Measurements from ENCODE around the gene CACUL1. TPM values are rescaled to one million over a fixed set of nuclear protein-coding genes. Genes with fewer than 3 reads are reported as not detected.

CACUL1 gene
- total RNA-seq, 4 donors from 2014 or later: 20.8 to 33.7 (median 28.2) TPM

- WGBS, 2 donors: 85 to 93% methylated on average over 3 of the region's 3 CpGs
- no peak for DNase-seq (ENCODE audit: low spot score in 2 of 2)
- no peak for TF ChIP-seq POLR2A (IDR thresholded peaks at IDR 0.05)
- no peak for TF ChIP-seq CTCF (IDR thresholded peaks at IDR 0.05)
- intact Hi-C loops (cut with DNase I; ENCODE audit: low total_unique reads): no loop called here
- no peak overlapping the region for H3K4me3 ChIP-seq (ENCODE audit: low read depth, poor library complexity, severe bottlenecking)
Observed at GRCh38 chr10:118714366-118714765, 40.4 kb downstream of the CACUL1 start.

DNA sequence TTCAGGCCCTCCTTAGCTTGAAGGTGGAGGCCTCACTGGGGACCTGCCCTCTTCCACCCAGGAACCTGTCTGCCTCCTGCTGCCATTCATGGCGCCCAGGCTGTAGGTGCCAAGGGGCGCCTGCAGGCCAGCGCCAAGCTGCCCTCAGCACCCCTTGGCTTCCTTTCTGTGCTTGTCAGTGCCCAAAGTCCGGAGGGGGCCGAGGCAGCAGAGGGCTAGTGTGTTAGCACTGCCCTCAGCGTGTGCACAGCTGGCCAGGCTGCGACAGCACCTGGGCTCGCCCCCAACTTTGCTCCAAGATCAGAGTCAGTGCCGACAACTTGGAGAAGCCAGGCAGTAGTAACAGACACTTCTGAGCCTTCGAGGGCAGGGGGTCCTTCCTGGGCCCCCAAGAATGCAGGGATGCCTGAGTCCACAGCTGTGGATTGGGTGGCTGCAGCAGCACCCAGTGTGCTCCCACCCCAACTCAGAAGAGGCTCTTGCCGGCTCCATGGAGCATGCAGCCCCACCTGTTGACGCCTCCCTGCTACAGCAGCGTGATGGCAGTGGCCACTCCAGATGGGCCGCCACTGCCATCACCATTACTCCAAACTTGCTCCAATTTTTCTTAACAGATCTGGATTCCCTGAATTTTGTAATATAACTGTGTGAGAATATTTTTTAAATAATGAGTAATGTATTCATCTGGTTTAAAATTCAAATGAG is 41.7 kb downstream of the CACUL1 start:
- H3K4me3 ChIP-seq (ENCODE audit: low read depth, poor library complexity, severe bottlenecking): no peak overlapping the region
- DNase-seq (ENCODE audit: low spot score in 2 of 2): no peak
- TF ChIP-seq CTCF (IDR thresholded peaks at IDR 0.05) (no peak), POLR2A (IDR thresholded peaks at IDR 0.05) (no peak)
- intact Hi-C loops (cut with DNase I; ENCODE audit: low total_unique reads): no loop called here
- 97 to 98% methylated on average over 13 to 14 of the region's 14 CpGs for WGBS, 2 donors

- intact Hi-C loops (cut with DNase I; ENCODE audit: low total_unique reads): no loop called here
- 63 to 70% methylated on average over 7 of the region's 7 CpGs for WGBS, 2 donors
- H3K4me3 ChIP-seq (ENCODE audit: low read depth, poor library complexity, severe bottlenecking): no peak overlapping the region
- DNase-seq (ENCODE audit: low spot score in 2 of 2): no peak
- TF ChIP-seq POLR2A (IDR thresholded peaks at IDR 0.05) (no peak), CTCF (IDR thresholded peaks at IDR 0.05) (no peak)
Observed at GRCh38 chr10:118712080-118712479, 42.7 kb downstream of the CACUL1 start.

DNA sequence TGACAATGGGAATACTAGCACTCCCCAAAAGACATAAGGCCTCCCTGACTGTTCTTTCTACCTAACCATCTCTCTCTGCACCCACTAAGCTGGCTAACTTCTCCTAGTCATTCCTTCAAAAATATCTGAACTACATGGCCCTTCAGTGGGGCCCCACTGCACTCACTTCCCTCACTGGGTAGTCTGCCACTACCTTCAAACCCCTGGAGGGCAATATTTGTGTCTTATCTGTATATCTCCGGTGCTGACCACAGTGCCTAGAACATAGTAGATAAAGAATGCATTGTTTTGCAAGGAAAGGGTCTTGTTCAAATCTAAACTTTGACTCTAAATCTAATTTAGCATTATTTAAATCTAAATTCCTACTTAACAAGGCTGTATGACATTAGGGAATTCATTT is 44.3 kb downstream of the CACUL1 start:
- WGBS, 2 donors: 88 to 96% methylated on average over 1 of the region's 1 CpG
- TF ChIP-seq CTCF (IDR thresholded peaks at IDR 0.05) (no peak), POLR2A (IDR thresholded peaks at IDR 0.05) (no peak)
- intact Hi-C loops (cut with DNase I; ENCODE audit: low total_unique reads): no loop called here
- H3K4me3 ChIP-seq (ENCODE audit: low read depth, poor library complexity, severe bottlenecking): no peak overlapping the region
- no peak for DNase-seq (ENCODE audit: low spot score in 2 of 2)

DNA sequence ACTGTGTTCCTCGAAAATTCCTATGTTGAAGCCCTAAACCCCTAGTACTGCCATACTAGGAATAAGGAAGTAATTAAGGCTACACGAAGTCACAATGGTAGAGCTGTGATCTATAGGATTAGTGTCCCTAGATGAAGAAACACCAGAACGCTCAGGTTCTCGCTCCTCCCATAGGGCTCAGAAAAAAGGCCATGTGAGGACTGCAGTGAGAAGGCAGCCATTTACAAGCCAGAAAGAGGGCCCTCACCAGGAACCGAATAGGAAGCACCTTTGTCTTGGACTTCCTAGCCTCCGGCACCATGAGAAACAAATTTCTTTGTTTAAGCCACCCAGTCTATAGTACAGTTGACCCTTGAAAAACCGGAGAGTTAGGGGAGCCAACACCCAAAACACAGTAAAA is 46.2 kb downstream of the CACUL1 start:
- TF ChIP-seq POLR2A (IDR thresholded peaks at IDR 0.05) (no peak), CTCF (IDR thresholded peaks at IDR 0.05) (no peak)
- no peak for DNase-seq (ENCODE audit: low spot score in 2 of 2)
- H3K4me3 ChIP-seq (ENCODE audit: low read depth, poor library complexity, severe bottlenecking): no peak overlapping the region
- intact Hi-C loops (cut with DNase I; ENCODE audit: low total_unique reads): no loop called here
- WGBS, 2 donors: 78 to 89% methylated on average over 7 of the region's 7 CpGs

GRCh38 chr10:118704711-118705110 is 50.1 kb downstream of the CACUL1 start:
- TF ChIP-seq POLR2A (IDR thresholded peaks at IDR 0.05): no peak
- no peak for TF ChIP-seq CTCF (IDR thresholded peaks at IDR 0.05)
- 84 to 89% methylated on average over 6 of the region's 6 CpGs for WGBS, 2 donors
- intact Hi-C loops (cut with DNase I; ENCODE audit: low total_unique reads): no loop called here
- no peak overlapping the region for H3K4me3 ChIP-seq (ENCODE audit: low read depth, poor library complexity, severe bottlenecking)
- DNase-seq (ENCODE audit: low spot score in 2 of 2): no peak
